HG02943 (cell line): Measurements from ENCODE around the gene FRMD4A.

ENCODE experiments used
- ATAC-seq: cut with Tn5 transposase; IDR thresholded peaks from one replicate; pipeline ENCODE4 v1.9.1; 2021; ENCODE audit warnings: mild to moderate bottlenecking, low read depth, moderate library complexity; ENCODE audit not compliant: unreplicated experiment

Gene FRMD4A

GRCh38 chr10:13652860-13653259 is 677.9 kb downstream of the FRMD4A start:
- ATAC-seq = no peak

GRCh38 chr10:13651969-13652720 is 678.6 kb downstream of the FRMD4A start:
- ATAC-seq = no peak

DNA sequence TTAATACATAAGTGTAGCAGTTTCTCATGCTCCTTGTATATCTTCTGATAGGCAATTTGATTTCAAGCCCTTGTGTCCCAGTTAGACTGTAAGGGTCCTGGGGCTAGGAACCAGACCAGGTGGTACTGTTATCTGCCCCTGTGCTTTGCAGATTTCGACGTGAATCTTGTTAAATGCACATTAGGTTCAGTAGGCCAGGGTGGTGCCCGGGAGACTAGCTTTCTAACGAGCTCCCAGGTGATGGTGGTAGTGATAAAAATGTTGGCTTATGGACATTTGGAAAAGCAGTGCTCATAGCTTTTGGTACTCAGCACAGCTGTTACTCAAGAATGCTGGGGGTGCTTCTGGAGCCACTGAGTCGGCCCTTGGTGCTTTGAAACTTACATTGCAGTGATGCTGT is 679.8 kb downstream of the FRMD4A start:
- ATAC-seq = no peak

DNA sequence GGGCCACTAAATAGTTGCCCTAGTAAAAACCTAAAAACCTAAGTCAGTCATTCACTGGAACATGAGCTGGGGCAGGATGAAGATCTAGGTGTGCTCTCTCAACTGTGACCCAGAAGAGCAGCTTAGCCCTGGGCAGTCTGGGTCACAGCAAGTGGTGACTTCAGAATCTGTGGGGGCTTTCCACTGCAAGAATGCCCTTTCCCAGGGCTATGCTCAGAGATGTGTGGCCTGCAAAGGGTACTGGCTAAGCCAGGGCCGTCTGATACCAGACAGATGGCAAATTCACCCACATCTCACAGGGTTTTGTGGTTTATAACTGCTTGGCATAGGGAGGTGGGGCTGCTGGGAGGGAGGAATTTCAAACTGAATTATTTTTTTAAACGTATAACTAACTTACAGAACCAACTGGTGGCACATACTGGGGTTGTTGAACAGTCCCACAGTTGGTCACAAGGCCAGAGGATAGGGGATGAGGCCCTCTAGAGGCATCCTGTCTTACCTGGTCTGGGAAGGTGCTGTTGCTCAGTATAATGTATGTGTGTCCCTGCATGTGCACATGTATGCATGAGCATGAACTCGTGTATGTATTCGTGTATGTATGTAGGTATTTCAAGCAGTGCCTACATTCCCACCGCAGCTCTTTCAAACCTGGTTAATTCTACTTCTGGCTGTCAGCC is 680.7 kb downstream of the FRMD4A start:
- ATAC-seq = no peak

- no peak for ATAC-seq
Observed at GRCh38 chr10:13648425-13648824, 682.3 kb downstream of the FRMD4A start.

- ATAC-seq = no peak
Observed at GRCh38 chr10:13644866-13645265, 685.9 kb downstream of the FRMD4A start.

DNA sequence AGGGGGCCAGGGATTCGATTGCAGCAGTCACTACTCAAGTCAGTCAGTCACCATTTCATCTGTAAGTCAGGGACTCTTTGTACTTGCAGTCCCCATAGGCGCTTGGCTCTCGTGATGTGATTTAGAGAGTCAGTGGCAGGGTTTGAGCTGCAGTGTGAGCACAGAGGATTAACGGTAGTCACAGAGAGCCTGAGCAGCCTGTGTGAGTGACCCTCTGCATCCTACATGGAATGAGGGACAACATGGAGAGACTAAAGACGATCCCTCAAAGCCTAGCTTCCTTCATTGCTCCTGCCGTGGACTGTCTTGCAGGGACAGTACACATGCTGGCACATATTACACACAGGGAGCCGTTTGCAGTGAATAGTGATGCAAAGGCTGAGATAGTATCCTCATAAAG is 687.7 kb downstream of the FRMD4A start:
- ATAC-seq = no peak

- ATAC-seq = no peak
Observed at GRCh38 chr10:13642293-13642692, 688.4 kb downstream of the FRMD4A start.

- ATAC-seq = no peak
Observed at GRCh38 chr10:13637894-13638293, 692.8 kb downstream of the FRMD4A start.

DNA sequence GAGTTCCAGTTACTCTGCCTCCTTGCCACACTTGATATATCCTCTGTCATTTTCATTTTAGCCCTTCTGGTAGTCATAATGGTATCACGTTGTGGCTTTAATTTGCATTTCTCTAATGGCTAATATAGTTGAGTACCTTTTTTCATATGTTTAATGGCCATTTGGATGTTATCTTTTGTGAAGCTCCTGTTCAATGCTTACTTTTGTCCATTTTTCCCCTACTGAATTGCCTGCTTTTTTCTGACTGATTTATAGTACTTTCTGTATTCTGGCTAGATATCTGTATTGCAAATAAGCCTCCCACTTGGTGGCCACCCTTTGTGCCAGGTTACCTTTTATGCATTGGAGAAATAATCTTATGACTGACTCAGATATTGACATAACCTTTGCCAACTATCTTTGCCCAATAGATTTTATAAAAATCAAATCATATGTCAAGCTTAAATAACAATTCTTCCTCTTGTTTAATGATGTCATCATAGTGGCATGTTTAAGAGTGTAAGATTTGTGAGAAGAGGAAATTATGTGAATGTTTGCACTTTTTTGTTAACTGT is 693.3 kb downstream of the FRMD4A start:
- no peak for ATAC-seq

DNA sequence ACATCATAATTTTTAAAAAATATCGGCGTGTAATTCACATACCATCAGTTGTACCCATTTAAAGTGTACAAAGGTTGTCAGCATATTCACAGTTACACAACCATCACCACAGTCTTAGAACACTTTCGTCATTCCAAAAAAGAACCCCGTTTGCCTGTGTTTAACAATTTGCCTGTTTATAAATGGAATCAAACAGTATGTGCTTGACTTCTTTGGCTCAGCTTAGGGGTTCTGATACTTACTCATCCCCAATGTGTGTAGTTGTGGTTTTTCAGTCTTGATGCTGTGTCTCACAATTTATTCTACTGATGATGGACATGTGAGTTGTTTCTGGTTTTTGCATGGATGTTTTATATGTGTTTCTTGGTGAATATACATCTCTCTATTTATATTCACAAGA is 693.9 kb downstream of the FRMD4A start:
- no peak for ATAC-seq

DNA sequence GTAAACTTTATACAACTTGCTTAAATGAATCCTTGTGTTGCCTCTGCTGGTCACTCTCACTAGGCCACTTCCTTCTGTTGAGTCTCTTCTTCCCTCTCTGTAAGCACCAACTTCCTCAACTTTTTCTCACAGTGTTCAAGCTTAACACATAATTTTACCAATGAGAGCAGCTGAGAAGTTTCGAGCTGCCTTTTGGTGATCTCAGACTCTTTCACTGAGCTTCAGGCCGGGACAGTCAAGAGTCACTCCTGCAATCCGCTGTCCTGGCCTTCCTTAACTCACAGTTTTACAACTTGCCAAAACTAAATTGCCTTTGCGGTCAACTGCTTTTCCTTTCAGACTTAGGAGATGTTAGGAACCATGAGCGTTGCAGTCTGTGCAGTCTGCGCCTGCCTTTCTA is 696.5 kb downstream of the FRMD4A start:
- no peak for ATAC-seq

GRCh38 chr10:13633689-13634088 is 697.0 kb downstream of the FRMD4A start:
- no peak for ATAC-seq

DNA sequence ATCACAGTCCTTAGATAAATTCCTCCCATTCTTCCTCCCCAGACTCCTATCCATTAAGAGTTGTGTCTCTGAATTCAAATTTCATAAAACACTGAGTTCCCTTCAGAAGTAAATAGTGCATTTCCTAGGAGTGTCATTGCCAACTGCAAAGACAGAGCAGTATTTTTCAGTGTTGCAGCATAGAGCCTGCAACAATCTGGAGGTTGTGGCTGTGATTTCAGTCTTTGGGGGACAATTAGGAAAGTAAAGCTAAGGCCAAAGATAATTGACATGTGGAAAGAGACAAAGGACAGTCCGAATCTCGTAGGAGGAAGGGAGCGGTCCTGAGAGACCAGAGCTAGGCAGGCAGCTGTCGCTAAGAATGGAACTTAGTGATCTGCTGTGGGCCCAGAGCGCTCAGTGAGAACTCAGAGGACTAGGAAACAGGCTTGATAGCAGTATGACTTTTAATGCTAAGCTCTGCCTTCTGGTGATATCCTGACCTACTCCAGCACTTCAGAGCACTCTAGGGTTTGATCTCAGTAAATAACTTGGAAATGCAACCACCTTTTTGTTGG is 697.8 kb downstream of the FRMD4A start:
- ATAC-seq = no peak

DNA sequence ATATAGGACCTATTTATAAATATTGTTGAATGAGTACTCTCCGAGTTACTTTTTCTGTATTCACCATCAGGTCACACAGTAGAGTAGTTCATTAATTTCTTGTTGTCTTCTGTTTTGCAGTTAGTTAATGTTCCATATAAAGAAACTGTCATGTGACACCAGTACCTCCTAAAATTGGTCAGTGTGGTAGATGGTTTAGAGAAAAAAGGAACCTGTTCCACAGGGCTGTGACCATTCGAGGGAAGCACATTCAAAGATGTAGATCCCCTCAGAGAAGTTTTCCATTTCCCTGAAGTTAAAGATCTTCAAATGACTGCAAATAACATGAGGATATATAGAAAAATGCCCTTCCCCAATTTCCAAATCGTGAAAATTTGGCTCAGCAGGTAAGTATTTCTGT is 698.3 kb downstream of the FRMD4A start:
- no peak for ATAC-seq

DNA sequence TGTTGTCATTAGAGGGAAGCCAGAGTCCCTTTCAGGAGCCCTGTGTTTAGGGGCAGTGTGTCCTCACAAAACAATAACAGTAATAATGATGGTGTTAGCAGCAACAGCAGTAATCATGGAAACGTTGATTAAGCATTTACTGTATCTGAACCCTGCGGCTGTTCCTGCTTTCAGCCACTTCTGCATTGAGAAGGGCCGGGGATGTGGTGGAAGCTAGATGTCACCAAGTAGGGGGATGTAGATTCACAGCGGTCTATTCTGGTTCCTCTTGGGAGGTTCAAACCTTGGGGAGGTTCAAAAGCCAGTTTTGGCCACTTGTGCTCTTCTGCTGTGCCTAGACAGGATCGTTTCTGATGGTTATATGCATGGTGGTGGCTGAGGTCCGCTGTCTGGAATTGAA is 699.1 kb downstream of the FRMD4A start:
- no peak for ATAC-seq

DNA sequence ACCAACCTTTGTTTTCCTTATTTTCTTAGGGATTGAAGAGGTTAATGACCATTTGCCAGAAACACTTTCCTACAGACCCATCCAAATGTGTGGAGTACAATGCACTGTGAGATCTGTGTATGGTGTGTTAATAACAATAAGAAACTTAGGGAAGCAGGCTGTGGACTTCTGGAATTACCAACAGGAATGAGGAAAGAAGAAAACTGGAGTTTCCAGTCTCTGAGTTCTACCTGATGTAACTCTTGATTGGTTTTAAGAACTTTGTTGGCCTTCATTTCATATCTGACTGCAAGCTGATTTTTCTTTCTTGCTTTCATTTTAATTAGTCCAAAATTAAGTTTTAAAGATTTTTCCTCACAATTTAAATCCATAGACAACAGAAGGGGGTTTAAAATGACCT is 700.5 kb downstream of the FRMD4A start:
- ATAC-seq = no peak

DNA sequence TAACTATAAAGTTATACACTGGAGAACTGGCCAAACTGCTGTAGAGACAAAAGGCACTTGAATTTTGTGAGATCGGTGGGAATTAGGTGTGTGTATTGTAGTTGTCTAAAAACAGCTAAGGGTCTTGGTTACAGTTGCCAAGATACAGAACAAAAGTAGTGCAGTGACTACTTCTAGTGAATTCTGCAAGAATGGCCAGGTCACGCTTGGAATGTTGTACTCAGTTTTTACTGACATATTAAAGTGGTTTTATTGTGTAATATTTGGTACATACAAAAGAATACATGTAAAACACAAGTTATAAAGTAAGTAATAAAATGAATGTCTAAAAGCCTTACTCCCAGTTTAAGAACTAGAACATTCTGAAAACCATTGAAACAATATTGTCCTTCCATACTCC is 701.6 kb downstream of the FRMD4A start:
- ATAC-seq = no peak

DNA sequence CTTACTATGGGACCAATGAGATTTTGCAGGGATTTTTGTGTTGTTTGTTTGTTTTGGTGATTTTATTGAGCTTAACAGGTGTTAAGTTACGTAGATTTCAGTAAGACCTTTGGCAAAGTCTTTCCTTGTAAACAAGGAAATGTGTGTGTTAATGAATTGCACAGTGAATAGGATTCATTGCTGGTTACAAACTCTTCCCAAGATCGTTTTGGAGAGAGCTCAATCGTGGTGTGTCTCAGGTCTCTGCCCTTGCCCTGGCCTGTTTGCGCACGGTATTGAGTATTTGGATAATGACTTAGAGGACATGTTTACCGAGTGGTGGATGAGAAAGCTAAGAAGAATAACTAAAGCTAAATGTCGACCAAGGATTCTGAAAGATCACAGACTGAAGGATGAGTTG is 702.1 kb downstream of the FRMD4A start:
- ATAC-seq = no peak

GRCh38 chr10:13627459-13628310 is 703.0 kb downstream of the FRMD4A start:
- ATAC-seq = no peak

GRCh38 chr10:13624630-13625029 is 706.1 kb downstream of the FRMD4A start:
- ATAC-seq = no peak
